ENCODE measurements around the gene HTRA3. TPM values are rescaled to one million over a fixed set of nuclear protein-coding genes. Genes with fewer than 3 reads are reported as not detected.

Gene HTRA3
- total and polyA plus RNA-seq, 2 of the 4 experiments (the other 2 are of a cell fraction), result 1.3 to 9.5 TPM

DNA sequence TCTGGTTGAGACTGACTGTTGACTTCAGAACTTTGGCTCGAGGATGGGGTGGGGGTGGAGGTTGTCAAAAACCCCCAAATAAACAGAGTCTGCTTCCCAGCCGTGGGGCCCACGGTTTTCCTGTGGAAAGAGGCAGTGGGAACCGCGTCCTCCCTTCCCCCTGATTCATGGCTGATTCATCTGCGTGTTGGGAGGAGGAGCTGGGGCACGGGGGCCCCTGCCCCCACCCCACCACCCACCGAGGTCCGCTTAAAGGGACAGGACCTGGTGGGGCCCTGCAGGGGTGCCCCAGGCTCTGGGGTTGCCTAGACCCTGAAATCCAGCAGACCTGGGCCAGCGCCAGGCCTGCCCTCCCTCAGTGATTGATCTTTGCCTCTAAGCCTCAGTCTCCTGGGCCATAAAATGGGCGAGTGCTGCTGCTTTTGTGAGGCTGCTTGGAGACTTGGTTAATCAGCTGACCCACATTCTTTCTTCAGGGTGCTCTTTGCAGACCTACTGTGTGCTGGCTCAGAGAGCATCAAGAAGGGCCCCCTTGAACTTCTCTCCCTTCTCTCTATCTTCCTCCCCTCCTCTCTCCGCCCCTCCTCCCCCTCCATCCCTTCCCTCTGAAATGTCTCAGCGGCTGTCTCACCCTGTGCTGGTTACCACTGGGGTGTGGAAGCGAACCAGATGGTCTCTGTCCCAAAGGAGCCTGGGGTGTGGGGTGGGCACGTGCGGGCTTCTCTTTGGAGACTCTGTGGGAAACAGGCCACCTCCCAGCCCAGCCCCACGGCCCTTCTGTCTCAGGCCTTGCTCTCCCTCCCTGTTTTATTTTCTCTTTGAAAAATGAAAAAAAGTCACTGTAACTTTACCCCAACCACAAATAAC is 9.1 kb downstream of the HTRA3 start:
- 0% methylated on average over 1 of the region's 17 CpGs; no CpG with 5 or more reads in 1 of the 2 experiments for WGBS, 2 experiments (ENCODE audit: extremely low coverage in 2 of 2, insufficient read length in 1 of 2)
- ChIA-PET CTCF (no interaction called here), POLR2A (ENCODE audit: unreplicated experiment) (no interaction called here)
- Histone ChIP-seq H4K5ac (ENCODE audit: low read depth, low read length) (peak overlapping the region; percentile 53), H2BK120ac (ENCODE audit: low read depth, low read length) (peak overlapping the region; percentile 99), H4K8ac (ENCODE audit: low read depth in 2 of 2, low read length in 2 of 2) (peak overlapping the region; percentile 77 to 93), H3K9ac (ENCODE audit: low read depth, low read length) (0 out of 2 replicates have a peak overlapping the region, but pooled peaks have one; percentile 3), H3K4ac (ENCODE audit: low read depth, low read length) (peak overlapping the region; percentile 98), H2BK5ac (ENCODE audit: low read depth, low read length, poor library complexity, severe bottlenecking) (peak overlapping the region; percentile 85), H3K27me3 (ENCODE audit: control insufficient read depth, insufficient read depth, low read length) (no peaks in the 10 kb centered on the region), H3K18ac (ENCODE audit: low read depth, low read length) (peak overlapping the region; percentile 70), H2BK20ac (ENCODE audit: low read depth, low read length) (peak overlapping the region; percentile 63), H3K79me1 (ENCODE audit: low read depth in 1 of 2, low read length in 2 of 2) (peaks cover 4 to 34% of the 10 kb centered on the region in 2 experiments; a peak in 3 of 4 replicates), H3K23ac (ENCODE audit: low read depth, low read length) (peak overlapping the region; percentile 47), H3K4me2 (ENCODE audit: low read depth, low read length) (peak overlapping the region; percentile 24), H3K36me3 (ENCODE audit: control insufficient read depth, insufficient read depth, low read length) (no peaks in the 10 kb centered on the region), H3K56ac (ENCODE audit: extremely low read depth, insufficient read depth, low read length) (peak overlapping the region; percentile 85), H3K27ac (ENCODE audit: insufficient read depth, low read length) (peak overlapping the region; percentile 67), H2BK15ac (ENCODE audit: low read depth, low read length) (peak overlapping the region; percentile 78; the same call in 2 of the 3 replicates), H4K91ac (ENCODE audit: insufficient read depth, low read depth, low read length) (peak overlapping the region; percentile 92), H2AK5ac (ENCODE audit: low read depth, low read length) (peak overlapping the region; percentile 50), H2AK9ac (replicated peaks; ENCODE audit: low read depth, low read length, poor library complexity) (peak overlapping the region; percentile 98), H3K9me1 (ENCODE audit: insufficient read depth, low read length) (peaks cover 9% of the 10 kb centered on the region), H3K14ac (replicated peaks; ENCODE audit: low read depth, low read length) (peak overlapping the region; percentile 84), H2AFZ (replicated peaks; ENCODE audit: low read length, poor library complexity) (peak overlapping the region; percentile 91), H3K4me3 (ENCODE audit: insufficient read depth, low read depth, low read length) (no peak overlapping the region), H3K9me3 (ENCODE audit: control insufficient read depth, insufficient read depth, low read length) (no peaks in the 10 kb centered on the region), H4K20me1 (ENCODE audit: insufficient read depth, low read length) (peaks cover 7% of the 10 kb centered on the region), H3K4me1 (ENCODE audit: control insufficient read depth, insufficient read depth, low read length) (peaks cover 41% of the 10 kb centered on the region)
- in situ Hi-C loops (cut with MboI; ENCODE audit: low sequenced_read_pairs) (no loop called here), intact Hi-C loops (cut with micrococcal nuclease) (loop anchor here (1.0 to 5.0 kb wide), 3 partner anchors 36 to 115 kb away; no protein-coding TSS in a partner anchor), dilution Hi-C loops (cut with HindIII; ENCODE audit: low sequenced_read_pairs, unreplicated experiment) (no loop called here)
- BruUV-seq (replicated peaks), result no TSS peak
- DNase-seq, result peak; percentile 93
- peak; percentile 80 for ATAC-seq (ENCODE audit: low read depth)
- TF ChIP-seq CEBPB (IDR thresholded peaks at IDR 0.05; ENCODE audit: low read depth, low read length) (no peak), MXI1 (IDR thresholded peaks at IDR 0.05; ENCODE audit: borderline replicate concordance, low read depth, low read length) (no peak), BHLHE40 (IDR thresholded peaks at IDR 0.05; ENCODE audit: low read depth, low read length) (peak; percentile 93), CHD1 (IDR thresholded peaks at IDR 0.05; ENCODE audit: low read depth, low read length) (no peak), MAFK (IDR thresholded peaks at IDR 0.05; ENCODE audit: low read depth, low read length) (no peak), FOS (IDR thresholded peaks at IDR 0.05; ENCODE audit: low read depth, low read length) (peak; percentile 90), RFX5 (IDR thresholded peaks at IDR 0.05; ENCODE audit: low read depth, low read length) (no peak), RCOR1 (IDR thresholded peaks at IDR 0.05; ENCODE audit: insufficient replicate concordance, low read length) (peak; percentile 98), NFE2L2 (IDR thresholded peaks at IDR 0.05; ENCODE audit: low read depth, low read length) (no peak), POLR2A (IDR thresholded peaks at IDR 0.05; ENCODE audit: low read depth, low read length) (no peak), SMC3 (IDR thresholded peaks at IDR 0.05; ENCODE audit: low read depth, low read length) (no peak), MAZ (IDR thresholded peaks at IDR 0.05; ENCODE audit: borderline replicate concordance, low read depth, low read length) (peak; percentile 93), RAD21 (IDR thresholded peaks at IDR 0.05; ENCODE audit: low read length) (peak; percentile 25; the same call in 1 of the 2 replicates)
- TF ChIP-seq, protein P1, sequence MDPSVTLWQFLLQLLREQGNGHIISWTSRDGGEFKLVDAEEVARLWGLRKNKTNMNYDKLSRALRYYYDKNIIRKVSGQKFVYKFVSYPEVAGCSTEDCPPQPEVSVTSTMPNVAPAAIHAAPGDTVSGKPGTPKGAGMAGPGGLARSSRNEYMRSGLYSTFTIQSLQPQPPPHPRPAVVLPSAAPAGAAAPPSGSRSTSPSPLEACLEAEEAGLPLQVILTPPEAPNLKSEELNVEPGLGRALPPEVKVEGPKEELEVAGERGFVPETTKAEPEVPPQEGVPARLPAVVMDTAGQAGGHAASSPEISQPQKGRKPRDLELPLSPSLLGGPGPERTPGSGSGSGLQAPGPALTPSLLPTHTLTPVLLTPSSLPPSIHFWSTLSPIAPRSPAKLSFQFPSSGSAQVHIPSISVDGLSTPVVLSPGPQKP (IDR thresholded peaks at IDR 0.05; ENCODE audit: borderline replicate concordance, low read depth, low read length), result no peak
- TF ChIP-seq, protein P2, sequence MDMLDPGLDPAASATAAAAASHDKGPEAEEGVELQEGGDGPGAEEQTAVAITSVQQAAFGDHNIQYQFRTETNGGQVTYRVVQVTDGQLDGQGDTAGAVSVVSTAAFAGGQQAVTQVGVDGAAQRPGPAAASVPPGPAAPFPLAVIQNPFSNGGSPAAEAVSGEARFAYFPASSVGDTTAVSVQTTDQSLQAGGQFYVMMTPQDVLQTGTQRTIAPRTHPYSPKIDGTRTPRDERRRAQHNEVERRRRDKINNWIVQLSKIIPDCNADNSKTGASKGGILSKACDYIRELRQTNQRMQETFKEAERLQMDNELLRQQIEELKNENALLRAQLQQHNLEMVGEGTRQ (IDR thresholded peaks at IDR 0.05; ENCODE audit: low read depth, low read length), result peak; percentile 41; the same call in 1 of the 2 replicates

Measured in IMR-90 (cell line).